Muscle layer of duodenum (tissue), 2 donors: ENCODE results near the gene ADAMTSL2.

Source experiments
- H3K27ac ChIP-seq: one replicate; pipeline ENCODE4 v1.7.0; 2013; ENCODE audit warnings: mild to moderate bottlenecking, low read length
- H3K27me3 ChIP-seq: one replicate; pipeline ENCODE4 v1.7.0; 2013; ENCODE audit warnings: low read depth, mild to moderate bottlenecking, control low read depth, low read length
- H3K36me3 ChIP-seq, 2 donors: one replicate each; pipeline ENCODE4 v1.7.0; 2013; ENCODE audit warnings: low read length in 2 of 2, control low read depth in 1 of 2, mild to moderate bottlenecking in 1 of 2; ENCODE audit not compliant: insufficient read depth in 2 of 2, control insufficient read depth in 1 of 2
- H3K4me1 ChIP-seq, 2 donors: one replicate each; pipeline ENCODE4 v1.7.0; 2013; ENCODE audit warnings: low read length in 2 of 2, mild to moderate bottlenecking in 2 of 2, control low read depth in 1 of 2, moderate library complexity in 1 of 2; ENCODE audit not compliant: insufficient read depth in 2 of 2, control insufficient read depth in 1 of 2
- H3K4me3 ChIP-seq, 2 donors: one replicate each; pipeline ENCODE4 v1.7.0; 2013; ENCODE audit warnings: low read length in 2 of 2, low read depth in 1 of 2, mild to moderate bottlenecking in 1 of 2
- H3K9me3 ChIP-seq, 2 donors: one replicate each; pipeline ENCODE4 v1.7.0; 2013; ENCODE audit warnings: low read length in 2 of 2, control low read depth in 1 of 2, mild to moderate bottlenecking in 1 of 2; ENCODE audit not compliant: control insufficient read depth in 1 of 2
- donor health status: healthy.

Gene ADAMTSL2

GRCh38 chr9:133574771-133575170 lies 40.3 kb downstream of the ADAMTSL2 start:
- H3K4me3 ChIP-seq = no peak overlapping the region
- H3K27ac ChIP-seq = no peak overlapping the region
- H3K4me1 ChIP-seq = peaks cover 0 to 14% of the 10 kb centered on the region in 2 donors
- no peaks in the 10 kb centered on the region for H3K9me3 ChIP-seq
- no peaks in the 10 kb centered on the region for H3K36me3 ChIP-seq
- no peaks in the 10 kb centered on the region for H3K27me3 ChIP-seq

DNA sequence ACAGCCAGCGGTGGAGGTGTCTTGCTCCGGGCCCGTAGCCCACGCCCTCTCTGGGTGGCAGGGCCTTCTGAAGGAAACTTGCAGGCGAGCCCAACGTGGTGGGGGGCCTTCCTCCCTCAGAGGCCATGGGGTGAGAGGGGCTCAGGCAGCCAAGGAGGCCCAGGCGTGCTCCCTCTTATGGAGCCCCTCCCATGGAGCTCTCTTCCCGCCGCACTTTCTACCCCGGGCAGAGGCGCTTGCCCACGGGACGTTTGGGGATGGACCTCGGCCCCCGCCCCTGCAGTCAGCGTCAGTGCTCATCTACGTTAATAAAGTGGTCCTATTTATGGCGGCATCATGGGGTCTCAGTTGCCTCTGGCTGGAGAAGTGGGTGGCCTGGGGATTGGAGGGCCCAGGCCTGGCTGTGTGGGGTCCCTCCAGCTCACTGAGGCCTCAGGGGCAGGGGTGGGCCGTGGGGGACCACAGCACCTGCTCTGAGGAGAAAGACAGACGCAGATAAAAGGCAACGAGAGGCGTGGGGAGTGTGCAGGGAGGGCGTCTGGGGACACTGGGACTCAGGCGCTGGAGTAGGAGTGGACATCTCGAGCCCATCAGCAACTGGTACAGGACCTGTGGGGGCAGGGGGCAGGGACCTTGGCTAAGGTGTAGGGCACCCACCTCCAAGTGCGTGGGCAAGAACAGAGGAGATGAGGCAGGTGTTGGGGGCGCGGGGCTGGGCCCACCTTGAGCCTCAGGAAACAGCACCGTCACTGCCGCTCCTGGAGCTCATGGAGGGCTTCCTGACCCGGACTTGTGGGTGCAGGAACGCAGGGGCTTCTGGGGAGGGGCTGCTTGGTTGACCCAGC lies 40.9 kb downstream of the ADAMTSL2 start:
- Histone ChIP-seq H3K4me1 (peaks cover 0 to 14% of the 10 kb centered on the region in 2 donors), H3K9me3 (no peaks in the 10 kb centered on the region), H3K4me3 (no peak overlapping the region), H3K36me3 (no peaks in the 10 kb centered on the region), H3K27me3 (no peaks in the 10 kb centered on the region), H3K27ac (no peak overlapping the region)

- Histone ChIP-seq H3K27ac (no peak overlapping the region), H3K27me3 (no peaks in the 10 kb centered on the region), H3K4me3 (no peak overlapping the region), H3K4me1 (peaks cover 0 to 14% of the 10 kb centered on the region in 2 donors), H3K36me3 (no peaks in the 10 kb centered on the region), H3K9me3 (no peaks in the 10 kb centered on the region)
Observed at GRCh38 chr9:133576031-133576874, 41.7 kb downstream of the ADAMTSL2 start.

DNA sequence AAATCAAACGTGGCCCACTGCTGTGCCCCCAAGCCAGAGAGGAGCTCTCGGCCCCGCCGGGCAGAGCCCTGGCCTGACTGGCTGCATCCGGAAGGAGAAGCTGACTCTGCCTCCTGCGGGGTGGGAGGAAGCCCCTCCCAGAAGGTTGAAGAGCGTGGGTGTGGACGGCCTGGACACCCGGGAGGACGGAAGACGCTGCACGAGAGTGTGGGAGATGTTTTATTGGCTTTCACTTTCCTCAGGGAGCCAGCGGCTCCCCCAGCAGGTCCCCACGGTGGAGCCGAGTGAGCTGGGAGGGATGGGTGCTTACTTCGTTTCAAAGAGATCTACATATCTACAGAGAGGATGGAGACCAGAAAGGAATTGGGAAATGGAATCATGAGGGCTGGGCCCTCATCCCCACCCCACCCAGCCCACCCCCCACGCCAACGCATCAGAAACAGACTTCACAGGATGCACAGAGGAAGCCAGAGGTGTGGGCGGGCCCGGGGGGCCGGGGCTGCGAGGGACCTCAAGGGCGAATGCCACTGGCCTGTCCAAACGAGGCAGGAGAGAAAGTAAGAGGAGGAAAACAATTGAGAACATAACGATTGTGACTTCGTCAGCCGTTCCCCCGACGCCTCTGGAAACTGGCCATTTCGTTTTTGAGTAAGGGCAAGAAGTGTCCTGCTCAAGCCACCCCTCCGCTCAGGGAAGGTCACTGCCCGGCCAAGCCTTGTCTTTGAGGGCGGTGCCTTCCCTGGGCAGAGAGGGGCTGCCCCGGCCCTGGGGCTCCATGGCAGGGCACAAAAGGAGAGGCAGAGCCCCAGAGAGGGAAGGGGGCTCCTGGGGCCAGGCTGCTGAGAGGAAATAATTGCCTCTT lies 42.6 kb downstream of the ADAMTSL2 start:
- peaks cover 0 to 14% of the 10 kb centered on the region in 2 donors for H3K4me1 ChIP-seq
- no peaks in the 10 kb centered on the region for H3K27me3 ChIP-seq
- no peak overlapping the region for H3K4me3 ChIP-seq
- no peaks in the 10 kb centered on the region for H3K36me3 ChIP-seq
- H3K9me3 ChIP-seq = no peaks in the 10 kb centered on the region
- no peak overlapping the region for H3K27ac ChIP-seq

GRCh38 chr9:133577737-133578112 lies 43.2 kb downstream of the ADAMTSL2 start:
- no peak overlapping the region for H3K27ac ChIP-seq
- no peaks in the 10 kb centered on the region for H3K27me3 ChIP-seq
- no peak overlapping the region for H3K4me3 ChIP-seq
- no peaks in the 10 kb centered on the region for H3K36me3 ChIP-seq
- peaks cover 0 to 8% of the 10 kb centered on the region in 2 donors for H3K4me1 ChIP-seq
- H3K9me3 ChIP-seq = no peaks in the 10 kb centered on the region

DNA sequence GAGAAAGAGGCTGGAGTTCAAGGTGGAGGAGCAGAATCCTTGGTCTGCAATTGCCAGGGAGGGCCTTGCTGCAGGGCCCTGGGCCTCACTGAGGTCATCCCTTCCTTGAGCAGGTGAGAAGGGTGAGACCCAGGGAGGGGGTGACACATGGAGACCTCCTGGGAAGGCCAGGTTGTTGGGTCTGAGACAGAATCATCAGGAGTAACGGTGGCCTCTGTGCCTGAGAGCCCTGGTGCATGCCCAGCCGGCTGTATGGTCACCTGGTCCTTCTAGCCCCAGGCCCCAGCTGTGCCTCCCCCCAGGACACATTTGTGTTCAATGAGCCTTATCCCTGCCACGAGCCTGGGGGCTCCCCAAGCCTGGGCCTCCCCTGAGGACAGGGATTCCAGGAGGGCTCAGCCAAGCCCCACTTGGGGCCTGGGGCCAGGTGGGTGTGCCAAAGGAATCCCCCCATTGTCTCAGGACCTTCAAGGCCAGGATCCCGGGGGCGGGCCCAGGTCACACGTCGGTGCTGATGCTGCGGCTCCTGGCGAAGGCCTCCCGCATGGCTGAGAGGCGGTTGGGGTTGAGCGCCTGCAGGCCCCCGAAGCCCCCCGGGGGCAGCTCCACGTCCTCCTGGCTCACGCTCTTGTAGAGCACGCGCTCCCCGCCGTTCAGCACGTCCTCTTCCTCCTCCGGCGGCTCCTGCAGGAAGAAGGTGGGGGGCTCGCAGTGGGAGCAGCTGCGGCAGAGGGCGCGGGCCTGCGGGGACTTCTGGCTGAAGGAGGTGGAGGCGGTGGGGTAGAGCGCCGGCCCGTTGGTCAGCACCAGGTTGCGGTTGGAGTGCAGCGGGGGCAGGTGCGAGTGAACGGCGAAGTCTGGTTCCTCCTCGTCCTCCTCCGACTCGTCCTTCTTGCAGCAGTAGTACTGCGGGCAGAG lies 44.3 kb downstream of the ADAMTSL2 start:
- Histone ChIP-seq H3K4me3 (no peak overlapping the region), H3K36me3 (no peaks in the 10 kb centered on the region), H3K9me3 (no peaks in the 10 kb centered on the region), H3K4me1 (no peaks in the 10 kb centered on the region), H3K27me3 (no peaks in the 10 kb centered on the region), H3K27ac (no peak overlapping the region)

GRCh38 chr9:133579601-133580418 lies 45.3 kb downstream of the ADAMTSL2 start:
- H3K27ac ChIP-seq = no peak overlapping the region
- H3K9me3 ChIP-seq = no peaks in the 10 kb centered on the region
- H3K36me3 ChIP-seq = no peaks in the 10 kb centered on the region
- no peak overlapping the region for H3K4me3 ChIP-seq
- H3K27me3 ChIP-seq = peaks cover 5% of the 10 kb centered on the region
- peaks cover 0 to 6% of the 10 kb centered on the region in 2 donors for H3K4me1 ChIP-seq

GRCh38 chr9:133580419-133580738 lies 45.9 kb downstream of the ADAMTSL2 start:
- H3K4me1 ChIP-seq = peaks cover 0 to 12% of the 10 kb centered on the region in 2 donors
- H3K36me3 ChIP-seq = no peaks in the 10 kb centered on the region
- H3K27ac ChIP-seq = no peak overlapping the region
- no peaks in the 10 kb centered on the region for H3K9me3 ChIP-seq
- H3K4me3 ChIP-seq = no peak overlapping the region
- H3K27me3 ChIP-seq = peaks cover 7% of the 10 kb centered on the region

- peaks cover 12% of the 10 kb centered on the region for H3K27me3 ChIP-seq
- H3K27ac ChIP-seq = no peak overlapping the region
- peaks cover 0 to 18% of the 10 kb centered on the region in 2 donors for H3K4me1 ChIP-seq
- H3K4me3 ChIP-seq = no peak overlapping the region
- H3K36me3 ChIP-seq = no peaks in the 10 kb centered on the region
- H3K9me3 ChIP-seq = no peaks in the 10 kb centered on the region
Observed at GRCh38 chr9:133581011-133581410, 46.5 kb downstream of the ADAMTSL2 start.
